Type B pancreatic cell (in vitro differentiated cells): ENCODE results near the gene NCK2. TPM values are rescaled to one million over a fixed set of nuclear protein-coding genes. Genes with fewer than 3 reads are reported as not detected.
A peak's percentile ranks its signal among the peaks of the same experiment; 100 is the strongest.

Experiments
- DNase-seq: peaks from one replicate; pipeline ENCODE4 v3.0.0; 2021; ENCODE audit warnings: mixed read lengths; ENCODE audit not compliant: unreplicated experiment; ENCODE audit errors: extremely low spot score
- H3K27ac Mint-ChIP-seq: 2 replicates; pipeline ENCODE4 v1.8.0; 2021; ENCODE audit warnings: mild to moderate bottlenecking, mixed read lengths
- H3K27me3 Mint-ChIP-seq: 2 replicates; pipeline ENCODE4 v1.8.0; 2021; ENCODE audit warnings: mixed read lengths
- H3K36me3 Mint-ChIP-seq: 2 replicates; pipeline ENCODE4 v1.8.0; 2021; ENCODE audit warnings: mixed read lengths
- H3K4me1 Mint-ChIP-seq: one replicate; pipeline ENCODE4 v1.8.0; 2021; ENCODE audit warnings: mixed read lengths; ENCODE audit not compliant: unreplicated experiment
- H3K4me3 Mint-ChIP-seq: 2 replicates; pipeline ENCODE4 v1.8.0; 2021; ENCODE audit warnings: mild to moderate bottlenecking, mixed read lengths
- H3K9me3 Mint-ChIP-seq: 2 replicates; pipeline ENCODE4 v1.8.0; 2021; ENCODE audit warnings: mixed read lengths
- CTCF ChIP-seq: fragments of 200-600 bp; sonication (generic); conservative IDR thresholded peaks from 2 replicates; pipeline ENCODE4 v1.5.0; 2021; ENCODE audit warnings: antibody characterized with exemption, mild to moderate bottlenecking
- total RNA-seq: library from RNA; stranded (reverse); gene quantifications from 2 replicates; pipeline ENCODE4 v1.2.1, GENCODE V29; 2021; ENCODE audit warnings: low replicate concordance

NCK2 gene
- total RNA-seq, 1 donor from 2014 or later: 86.4 TPM

DNA sequence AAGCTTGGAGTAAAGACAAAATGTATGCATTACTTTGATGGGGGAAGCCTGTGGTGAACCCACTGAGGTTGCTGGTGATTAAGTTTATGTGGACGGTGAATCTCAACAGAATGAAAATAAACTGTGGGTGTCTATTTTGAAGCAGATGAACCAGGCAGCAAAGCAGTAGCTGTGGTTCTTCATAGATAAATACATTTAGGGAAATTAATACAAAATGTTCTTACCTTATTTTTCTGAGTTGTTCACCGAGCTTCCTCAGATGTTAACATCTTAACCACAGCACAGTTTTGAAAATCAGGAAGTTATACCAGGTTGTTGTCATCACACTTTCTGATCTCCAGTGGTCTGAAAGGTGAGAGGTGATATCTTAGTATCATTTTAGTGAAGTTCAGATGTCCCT, 53.9 kb downstream of the NCK2 start:
- peak overlapping the region; percentile 72 for H3K27ac Mint-ChIP-seq
- peaks cover 4% of the 10 kb centered on the region for H3K9me3 Mint-ChIP-seq
- H3K27me3 Mint-ChIP-seq: no peaks in the 10 kb centered on the region
- H3K36me3 Mint-ChIP-seq: peaks cover 21% of the 10 kb centered on the region
- H3K4me1 Mint-ChIP-seq: peaks cover 69% of the 10 kb centered on the region
- DNase-seq: no peak
- H3K4me3 Mint-ChIP-seq: no peak overlapping the region
- TF ChIP-seq CTCF: no peak

DNA sequence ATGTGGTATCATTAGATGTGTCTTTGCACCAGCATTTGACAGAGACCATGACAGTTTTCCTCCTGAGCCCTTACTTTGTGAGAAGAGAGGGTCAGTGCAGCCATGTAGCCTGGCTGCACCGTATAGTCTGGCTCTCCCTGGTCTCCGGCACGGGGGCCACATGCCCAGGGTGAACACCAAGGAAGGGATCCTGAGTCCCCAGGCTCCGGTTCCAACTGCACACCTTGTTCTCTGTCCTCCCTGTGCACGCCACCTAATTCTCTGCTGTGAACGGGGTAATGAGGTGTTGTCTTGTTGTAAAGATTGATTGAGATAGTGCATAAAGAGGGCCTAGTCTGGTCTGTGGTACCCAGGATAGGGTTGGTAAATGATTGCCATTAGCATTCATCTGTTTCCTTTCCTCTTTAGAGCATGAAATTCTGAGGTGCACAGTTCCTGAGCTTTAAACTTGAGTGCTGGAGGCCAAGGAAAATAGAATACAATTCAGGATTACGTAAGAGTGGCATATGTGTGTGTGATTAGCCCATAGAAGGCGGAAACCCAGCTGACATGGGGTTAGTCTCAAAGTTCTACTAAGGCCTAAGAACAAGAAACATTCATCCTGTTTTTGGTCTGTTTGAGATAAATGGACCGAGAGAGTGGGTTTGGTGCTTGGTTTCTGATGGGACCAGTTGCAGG, 55.5 kb downstream of the NCK2 start:
- H3K4me3 Mint-ChIP-seq: no peak overlapping the region
- peak overlapping the region; percentile 28 for H3K27ac Mint-ChIP-seq
- peaks cover 26% of the 10 kb centered on the region for H3K36me3 Mint-ChIP-seq
- H3K9me3 Mint-ChIP-seq: peaks cover 4% of the 10 kb centered on the region
- peak; percentile 61 for DNase-seq
- peaks cover 84% of the 10 kb centered on the region for H3K4me1 Mint-ChIP-seq
- no peak for TF ChIP-seq CTCF
- no peaks in the 10 kb centered on the region for H3K27me3 Mint-ChIP-seq

- Mint-ChIP-seq H3K4me1 (peaks cover 75% of the 10 kb centered on the region), H3K9me3 (peaks cover 4% of the 10 kb centered on the region), H3K27ac (no peak overlapping the region), H3K27me3 (no peaks in the 10 kb centered on the region), H3K4me3 (no peak overlapping the region), H3K36me3 (peaks cover 31% of the 10 kb centered on the region)
- TF ChIP-seq CTCF: no peak
- no peak for DNase-seq
These were observed 56.4 kb downstream of the NCK2 start for GRCh38 chr2:105800953-105801635.

- TF ChIP-seq CTCF: no peak
- H3K27ac Mint-ChIP-seq: peak overlapping the region; percentile 44
- no peaks in the 10 kb centered on the region for H3K27me3 Mint-ChIP-seq
- H3K36me3 Mint-ChIP-seq: peaks cover 31% of the 10 kb centered on the region
- DNase-seq: no peak
- H3K4me1 Mint-ChIP-seq: peaks cover 72% of the 10 kb centered on the region
- no peak overlapping the region for H3K4me3 Mint-ChIP-seq
- H3K9me3 Mint-ChIP-seq: peaks cover 4% of the 10 kb centered on the region
These were observed 57.2 kb downstream of the NCK2 start for GRCh38 chr2:105801961-105802360.

DNA sequence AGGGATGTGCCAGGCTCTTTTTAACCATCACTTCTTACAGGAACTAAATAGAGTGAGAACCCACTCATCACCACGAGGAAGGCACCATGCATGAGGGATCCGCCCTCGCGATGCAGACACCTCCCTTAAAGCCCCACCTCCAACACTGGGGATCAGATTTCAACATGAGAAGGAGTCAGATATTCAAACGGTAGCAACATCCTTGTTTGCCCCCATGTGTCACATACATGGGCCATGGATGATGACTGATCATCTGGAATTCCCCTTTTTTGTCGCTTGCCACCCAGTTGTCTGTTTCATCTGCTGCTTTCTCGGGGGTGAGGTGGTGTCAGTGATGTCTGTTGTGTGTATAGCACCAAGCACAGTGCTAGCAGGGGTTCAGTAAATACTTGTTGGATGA, 57.9 kb downstream of the NCK2 start:
- peak overlapping the region; percentile 44 for H3K27ac Mint-ChIP-seq
- no peak for TF ChIP-seq CTCF
- H3K4me1 Mint-ChIP-seq: peaks cover 67% of the 10 kb centered on the region
- peaks cover 4% of the 10 kb centered on the region for H3K9me3 Mint-ChIP-seq
- H3K36me3 Mint-ChIP-seq: peaks cover 31% of the 10 kb centered on the region
- DNase-seq: no peak
- H3K27me3 Mint-ChIP-seq: no peaks in the 10 kb centered on the region
- peak overlapping the region; percentile 60 for H3K4me3 Mint-ChIP-seq
